NCI-H1105 treated with DMSO at 0.1 percent for 48 hours (cell line): ENCODE data around the gene PAM.
A peak's percentile ranks its signal among the peaks of the same experiment; 100 is the strongest.

Source experiments
- DNase-seq: peaks from one replicate; lab custom pipeline; 2025; lab: John Stamatoyannopoulos, UW

Gene PAM

GRCh38 chr5:102754767-102755431, at the start of gene PAM:
Gene PAM (plus strand): TSS chr5:102755305. CDS start chr5:102866196, 110,891 bp downstream.
- DNase-seq = peak; percentile 36

GRCh38 chr5:102711525-102712385, 43.4 kb upstream of the PAM start:
- DNase-seq = no peak

- no peak for DNase-seq
Measured at GRCh38 chr5:102713278-102713677, 41.8 kb upstream of the PAM start.

DNA sequence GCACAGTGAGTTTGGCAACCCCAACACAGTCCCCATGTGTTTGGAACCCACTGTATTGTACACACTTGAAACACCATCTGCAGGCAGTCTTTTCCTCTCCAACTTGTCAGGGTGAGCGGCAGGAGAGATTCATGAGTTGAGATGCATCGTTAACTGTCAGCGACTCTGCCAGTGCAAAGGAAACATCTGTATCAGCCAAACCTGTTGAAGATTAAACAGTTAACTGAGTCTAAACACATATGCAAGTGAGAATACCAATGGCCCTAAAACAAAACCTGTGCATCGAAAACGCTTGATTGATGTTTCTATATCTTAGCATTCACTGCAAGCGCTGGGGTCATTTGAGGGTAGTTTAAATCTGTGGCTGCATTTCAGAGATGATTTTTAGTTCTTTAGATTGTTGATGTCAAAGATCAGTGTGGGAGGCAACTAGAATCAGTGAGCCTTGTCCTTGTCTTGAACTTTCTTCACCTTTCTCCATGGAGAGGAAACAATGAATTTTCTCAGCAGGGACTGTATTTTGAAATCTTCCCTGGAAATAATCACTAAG, 41.3 kb upstream of the PAM start:
- DNase-seq = no peak

DNA sequence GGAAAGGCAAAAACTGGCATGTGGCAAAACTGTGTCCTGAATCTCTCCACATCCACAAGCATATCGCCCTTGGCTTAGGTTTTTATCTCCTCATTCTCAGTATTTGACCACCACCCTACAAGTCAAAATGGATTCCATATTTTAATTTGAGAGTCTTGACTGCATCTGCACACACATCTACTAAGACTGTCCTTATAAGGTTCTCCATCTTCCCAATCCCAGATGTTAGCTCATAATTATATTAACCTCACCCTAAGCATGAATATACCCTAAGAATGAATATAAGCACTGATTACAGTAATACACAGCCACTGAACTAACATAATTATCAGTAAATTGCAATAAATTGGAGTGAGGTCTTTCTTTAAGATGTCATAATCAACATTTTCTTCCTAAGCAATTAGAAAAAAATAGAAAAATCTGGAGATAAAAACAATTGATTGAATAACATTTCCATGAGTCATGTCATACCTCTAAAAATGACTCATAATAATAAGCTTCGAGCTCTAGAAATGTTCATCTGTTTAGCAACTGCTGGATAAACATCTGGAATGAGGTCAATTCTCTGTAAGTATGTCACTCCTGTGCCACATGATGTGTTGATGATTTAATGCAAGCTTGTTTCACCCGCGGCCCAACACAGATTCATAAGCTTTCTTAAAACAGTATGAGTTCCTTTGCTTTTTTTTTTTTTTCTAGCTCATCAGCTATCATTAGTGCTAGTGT, 39.9 kb upstream of the PAM start:
- no peak for DNase-seq

DNA sequence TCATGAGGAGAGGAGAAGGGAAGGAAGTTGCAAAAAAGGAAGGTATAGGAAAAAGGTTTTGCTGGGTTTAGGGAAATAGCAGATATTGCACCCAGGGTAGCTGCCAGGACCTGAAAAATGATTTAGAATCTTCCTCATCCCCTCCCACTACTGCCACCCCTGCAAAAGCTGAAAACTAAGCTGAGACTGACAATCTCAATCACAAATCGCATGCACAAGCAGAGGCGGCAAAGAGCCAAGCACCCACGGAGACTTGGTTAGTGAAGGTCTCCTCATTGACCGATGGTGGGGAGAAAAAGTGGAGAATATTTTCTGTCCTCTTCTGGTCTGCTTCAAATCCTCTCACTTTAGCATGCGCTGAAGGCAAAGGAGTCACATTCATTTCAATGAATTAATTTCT, 39.1 kb upstream of the PAM start:
- DNase-seq = no peak

DNA sequence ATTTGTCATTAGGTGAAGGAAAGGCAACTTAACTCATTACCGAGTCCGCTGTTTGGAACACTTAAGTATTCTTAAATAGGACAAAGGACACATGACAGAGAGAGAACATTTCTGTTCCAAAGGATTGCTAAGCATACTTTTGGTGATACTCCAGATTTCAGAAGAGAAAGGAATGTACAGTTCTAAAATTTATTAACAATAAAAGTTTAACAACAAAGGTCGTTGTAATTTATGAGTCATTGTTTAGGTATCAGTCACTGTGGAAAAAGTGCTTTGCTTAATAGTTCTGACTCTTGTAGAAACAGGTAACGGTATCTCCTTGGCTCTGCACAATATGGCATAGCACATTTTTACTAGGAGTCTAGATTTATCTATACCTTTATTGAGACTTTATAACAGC, 36.3 kb upstream of the PAM start:
- no peak for DNase-seq

DNA sequence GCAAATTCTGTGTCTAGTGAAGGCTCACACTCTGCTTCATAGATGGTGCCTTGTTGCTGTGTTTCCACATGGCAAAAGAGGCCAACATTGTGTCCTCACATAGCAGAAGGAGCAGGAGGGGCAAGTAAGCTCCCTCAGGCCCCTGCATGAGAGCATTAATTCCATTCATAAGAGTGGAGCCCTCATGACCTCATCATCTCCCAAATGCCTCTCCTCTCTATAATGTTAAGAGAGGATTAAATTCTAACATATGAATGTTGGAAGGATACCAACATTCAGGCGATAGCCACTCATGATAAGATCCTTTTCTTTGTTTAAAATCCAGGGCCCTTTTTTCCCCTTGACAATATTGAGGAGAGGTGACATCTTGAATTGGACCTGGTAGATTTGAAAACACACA, 35.2 kb upstream of the PAM start:
- DNase-seq = no peak

DNA sequence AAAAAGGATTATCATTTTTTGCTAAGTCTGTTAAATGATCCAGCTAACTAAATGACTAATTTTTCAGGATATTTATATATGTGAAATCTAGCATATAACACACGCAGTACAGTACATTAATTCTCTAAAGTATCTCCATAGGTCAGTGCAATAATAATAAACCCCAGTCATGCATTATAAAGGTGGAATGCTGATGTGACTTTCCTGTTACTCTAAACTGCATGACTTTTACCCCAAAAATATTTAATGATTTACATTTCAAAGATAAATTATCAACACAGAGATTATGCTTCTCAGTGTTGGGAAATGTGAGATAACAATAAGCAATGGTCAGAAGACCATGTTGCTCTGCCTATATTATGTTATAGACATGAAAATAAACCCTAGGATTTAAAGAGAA, 34.1 kb upstream of the PAM start:
- no peak for DNase-seq

- no peak for DNase-seq
Measured at GRCh38 chr5:102722931-102723330, 32.2 kb upstream of the PAM start.

DNA sequence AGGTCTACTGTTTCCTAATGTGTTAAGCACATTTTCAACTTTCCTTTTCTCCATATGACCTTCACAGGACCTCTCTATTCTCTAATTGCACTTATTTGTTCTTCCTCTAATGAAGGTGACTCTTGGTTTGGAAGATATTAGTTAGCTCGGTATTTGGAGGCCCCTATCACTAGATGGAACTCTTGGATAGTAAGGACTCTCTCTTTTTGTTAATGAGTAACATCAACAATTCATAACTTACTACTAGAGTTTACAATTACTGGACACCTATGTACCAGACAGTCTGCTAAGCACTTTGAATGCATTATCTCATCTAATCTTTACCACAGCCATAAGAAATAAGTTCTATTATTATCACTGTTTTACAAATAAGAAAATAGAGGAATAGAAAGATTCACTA, 23.4 kb upstream of the PAM start:
- DNase-seq = no peak

DNA sequence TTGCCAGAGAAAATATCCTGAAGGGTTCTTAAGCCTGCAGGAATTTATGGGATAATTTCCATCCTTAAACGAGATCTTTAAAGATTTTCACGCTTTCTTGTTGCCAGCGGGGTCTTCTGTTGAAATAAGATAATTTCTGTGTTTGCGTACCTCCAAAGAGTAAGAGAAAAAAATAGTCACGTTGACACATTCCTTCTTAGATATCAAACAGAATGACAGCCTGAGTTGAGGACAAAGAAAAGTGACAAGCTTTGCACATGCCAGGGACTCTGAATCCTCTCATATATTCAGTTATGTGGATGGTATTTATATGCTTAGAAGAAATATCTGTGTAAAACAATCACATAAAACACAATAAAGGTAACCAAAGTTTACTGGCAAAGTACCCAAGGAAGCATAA, 21.6 kb upstream of the PAM start:
- DNase-seq = no peak

- peak; percentile 7 for DNase-seq
Measured at GRCh38 chr5:102737161-102737560, 17.9 kb upstream of the PAM start.

- no peak for DNase-seq
Measured at GRCh38 chr5:102737805-102738469, 17.2 kb upstream of the PAM start.

- DNase-seq = no peak
Measured at GRCh38 chr5:102740515-102740914, 14.6 kb upstream of the PAM start.

DNA sequence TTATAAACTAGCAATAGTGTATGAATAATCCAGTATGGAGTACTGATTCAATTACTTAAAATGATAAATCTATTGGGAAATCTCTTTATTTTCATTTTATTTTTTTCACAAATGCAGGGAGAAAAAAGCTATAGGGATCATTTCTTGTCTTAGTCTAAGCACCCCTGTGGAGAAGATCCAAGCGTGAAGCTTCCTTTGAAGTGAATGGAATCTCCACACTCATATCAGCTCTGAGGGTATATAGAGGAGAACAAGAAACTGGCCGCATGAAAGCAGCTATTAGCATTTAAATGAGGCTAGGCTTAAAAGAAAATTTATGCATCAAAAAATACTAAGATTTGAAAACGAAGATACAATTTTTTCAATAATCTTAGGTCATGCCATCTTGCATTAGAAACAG, 12.9 kb upstream of the PAM start:
- DNase-seq = no peak

DNA sequence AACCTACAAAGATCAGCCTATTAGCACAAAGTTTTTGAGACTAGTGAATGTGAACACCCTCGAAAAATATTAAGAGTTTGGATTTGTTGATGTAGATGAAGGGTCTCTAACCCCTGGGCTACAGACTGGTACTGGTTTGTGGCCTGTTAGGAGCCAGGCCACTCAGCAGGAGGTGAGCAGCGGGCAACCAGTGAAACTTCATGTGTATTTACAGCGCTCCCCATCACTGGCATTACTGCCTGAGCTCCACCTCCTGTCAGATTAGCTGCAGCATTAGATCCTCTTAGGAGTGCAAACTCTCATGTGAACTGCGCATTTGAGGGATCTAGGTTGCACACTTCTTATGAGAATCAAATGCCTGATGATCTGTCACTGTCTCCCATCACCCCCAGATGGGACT, 11.2 kb upstream of the PAM start:
- no peak for DNase-seq

GRCh38 chr5:102747386-102748166, 7.5 kb upstream of the PAM start:
- DNase-seq = no peak

DNA sequence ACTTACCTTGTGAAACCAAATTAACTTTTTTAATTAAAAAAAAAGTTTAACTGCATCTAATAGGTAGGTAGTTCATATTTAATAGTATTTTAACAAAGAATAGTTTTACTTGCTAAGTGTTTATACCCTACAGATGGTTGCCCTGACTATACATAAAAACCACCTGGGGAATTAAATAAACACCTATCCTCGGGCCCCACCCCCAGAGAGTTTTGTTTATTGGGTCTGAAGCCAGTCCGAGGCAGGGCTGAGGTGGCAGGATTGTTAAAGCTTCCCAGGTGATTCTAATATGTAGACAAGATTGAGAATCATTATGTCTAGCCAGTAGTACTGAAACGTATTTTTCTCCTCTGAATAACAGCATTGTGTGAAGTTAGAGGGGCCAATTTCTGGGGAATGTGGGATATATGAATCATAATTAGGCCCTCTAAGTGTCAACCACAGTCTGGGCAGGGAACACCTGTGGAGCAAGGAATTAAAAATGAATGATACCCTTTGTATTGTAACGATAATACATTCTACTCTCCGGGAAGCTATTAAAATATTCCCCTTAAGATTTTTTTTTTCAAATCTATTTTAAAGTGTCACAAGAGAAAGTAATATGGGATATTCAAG, 5.6 kb upstream of the PAM start:
- peak; percentile 47 for DNase-seq

DNA sequence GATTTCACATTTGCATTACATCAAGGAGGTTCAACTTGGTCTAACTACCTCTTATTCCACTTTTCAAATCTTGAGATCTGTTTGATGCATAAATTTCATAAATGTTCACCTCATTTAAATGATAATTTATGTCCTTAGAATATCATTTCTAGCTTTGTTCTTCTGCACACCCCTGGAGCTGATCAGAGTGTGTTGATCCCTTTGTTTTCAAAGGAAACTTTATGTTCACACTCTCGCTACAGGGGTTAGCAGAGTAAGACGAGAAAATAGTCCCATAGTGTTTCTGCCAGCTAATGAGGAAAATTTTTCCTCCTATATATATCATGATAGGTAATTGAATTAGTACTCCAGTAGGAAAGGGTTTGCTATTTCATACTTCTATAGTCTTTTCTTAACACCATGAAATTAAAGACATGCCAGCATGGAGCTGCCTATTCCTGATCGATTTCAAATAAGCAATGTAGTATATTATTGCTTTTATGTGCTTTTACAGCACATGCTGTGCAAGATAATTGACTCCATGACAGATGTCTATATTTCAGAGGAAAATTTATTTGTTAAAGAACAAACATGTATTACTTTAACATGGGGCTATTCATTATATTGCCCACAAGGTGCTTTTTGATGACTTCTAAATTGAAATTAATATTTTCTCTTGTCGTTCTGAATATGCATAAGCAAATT, 4.8 kb upstream of the PAM start:
- DNase-seq = no peak
